ENCODE data around the gene KPNA6. TPM values are rescaled to one million over a fixed set of nuclear protein-coding genes. Genes with fewer than 3 reads are reported as not detected.
"Not testable (repeated sequence)": the region's sequence is repeated elsewhere in the genome, so short reads cannot be mapped to it uniquely, and the experiment has no call there.

The KPNA6 gene
- total RNA-seq, 4 donors from 2014 or later = 35.3 to 51.2 (median 39.1) TPM

- TF ChIP-seq, protein P1, sequence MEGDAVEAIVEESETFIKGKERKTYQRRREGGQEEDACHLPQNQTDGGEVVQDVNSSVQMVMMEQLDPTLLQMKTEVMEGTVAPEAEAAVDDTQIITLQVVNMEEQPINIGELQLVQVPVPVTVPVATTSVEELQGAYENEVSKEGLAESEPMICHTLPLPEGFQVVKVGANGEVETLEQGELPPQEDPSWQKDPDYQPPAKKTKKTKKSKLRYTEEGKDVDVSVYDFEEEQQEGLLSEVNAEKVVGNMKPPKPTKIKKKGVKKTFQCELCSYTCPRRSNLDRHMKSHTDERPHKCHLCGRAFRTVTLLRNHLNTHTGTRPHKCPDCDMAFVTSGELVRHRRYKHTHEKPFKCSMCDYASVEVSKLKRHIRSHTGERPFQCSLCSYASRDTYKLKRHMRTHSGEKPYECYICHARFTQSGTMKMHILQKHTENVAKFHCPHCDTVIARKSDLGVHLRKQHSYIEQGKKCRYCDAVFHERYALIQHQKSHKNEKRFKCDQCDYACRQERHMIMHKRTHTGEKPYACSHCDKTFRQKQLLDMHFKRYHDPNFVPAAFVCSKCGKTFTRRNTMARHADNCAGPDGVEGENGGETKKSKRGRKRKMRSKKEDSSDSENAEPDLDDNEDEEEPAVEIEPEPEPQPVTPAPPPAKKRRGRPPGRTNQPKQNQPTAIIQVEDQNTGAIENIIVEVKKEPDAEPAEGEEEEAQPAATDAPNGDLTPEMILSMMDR (IDR thresholded peaks at IDR 0.05) = no peak
- ATAC-seq (ENCODE audit: low FRiP score) (no peak), DNase-seq (ENCODE audit: low spot score) (no peak)
Measured at GRCh38 chr1:32127409-32128198, 19.7 kb downstream of the KPNA6 start.

- no peak for DNase-seq (ENCODE audit: low spot score)
- TF ChIP-seq, protein P1 (IDR thresholded peaks at IDR 0.05) = no peak
- no peak for ATAC-seq (ENCODE audit: low FRiP score)
Measured at GRCh38 chr1:32128479-32128878, 20.6 kb downstream of the KPNA6 start.

DNA sequence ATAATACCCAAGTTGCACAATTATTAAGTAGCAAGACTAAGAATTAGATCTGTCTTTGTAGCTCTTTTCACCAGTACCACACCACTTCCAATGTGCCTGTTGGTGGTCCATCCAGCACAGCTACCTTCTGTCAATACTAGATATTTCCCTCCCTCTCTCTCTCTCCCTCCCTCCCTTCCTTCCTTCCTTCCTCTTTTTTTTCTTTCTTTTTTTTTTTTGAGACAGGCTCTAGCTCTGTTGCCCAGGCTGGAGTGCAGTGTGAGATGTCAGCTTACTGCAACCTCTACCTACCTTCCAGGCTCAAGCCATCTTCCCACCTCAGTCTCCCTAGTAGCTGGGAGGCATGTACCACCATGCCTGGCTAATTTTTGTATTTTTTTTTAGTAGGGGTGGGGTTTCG is 21.1 kb downstream of the KPNA6 start:
- TF ChIP-seq, protein P1 (IDR thresholded peaks at IDR 0.05) = no peak
- no peak for ATAC-seq (ENCODE audit: low FRiP score)
- no peak for DNase-seq (ENCODE audit: low spot score)

DNA sequence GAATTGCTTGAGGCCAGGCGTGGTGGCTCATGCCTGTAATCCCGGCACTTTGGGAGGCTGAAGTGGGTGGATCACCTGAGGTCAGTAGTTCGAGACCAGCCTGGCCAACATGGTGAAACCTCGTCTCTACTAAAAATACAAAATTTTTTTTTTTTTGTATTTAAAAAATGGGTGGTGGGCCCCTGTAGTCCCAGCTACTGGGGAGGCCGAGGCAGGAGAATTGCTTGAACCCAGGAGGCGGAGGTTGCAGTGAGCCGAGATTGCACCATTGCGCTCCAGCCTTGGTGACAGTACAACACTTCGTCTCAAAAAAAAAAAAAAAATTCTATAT is 26.1 kb downstream of the KPNA6 start:
- ATAC-seq (ENCODE audit: low FRiP score); DNase-seq (ENCODE audit: low spot score): not testable (repeated sequence)

GRCh38 chr1:32137111-32137510 is 29.3 kb downstream of the KPNA6 start:
- TF ChIP-seq, protein P1 (IDR thresholded peaks at IDR 0.05) = no peak
- no peak for DNase-seq (ENCODE audit: low spot score)

GRCh38 chr1:32138965-32139364 is 31.1 kb downstream of the KPNA6 start:
- TF ChIP-seq, protein P1 (IDR thresholded peaks at IDR 0.05) = no peak
- ATAC-seq (ENCODE audit: low FRiP score) (no peak), DNase-seq (ENCODE audit: low spot score) (no peak)

More at GRCh38 chr1:32137111-32137510, 29.3 kb downstream of the KPNA6 start:
- no peak for ATAC-seq (ENCODE audit: low FRiP score)

- TF ChIP-seq, protein P1 (IDR thresholded peaks at IDR 0.05) = no peak
- DNase-seq (ENCODE audit: low spot score) (no peak), ATAC-seq (ENCODE audit: low FRiP score) (peak; percentile 71)
Measured at GRCh38 chr1:32142446-32143301, 34.8 kb downstream of the KPNA6 start.

GRCh38 chr1:32143302-32143695 is 35.4 kb downstream of the KPNA6 start:
- ATAC-seq (ENCODE audit: low FRiP score); DNase-seq (ENCODE audit: low spot score): not testable (repeated sequence)
